GM12875 (cell line): ENCODE results near the gene MMP24.

Source experiments
- H3K4me3 ChIP-seq: one replicate; pipeline ENCODE4 v1.5.1; 2011; ENCODE audit warnings: low read depth, low read length, control low read depth
- TF ChIP-seq, protein P1 (sequence below): IDR thresholded peaks from 2 replicates; pipeline ENCODE4 v1.5.1; 2011; ENCODE audit warnings: low read depth, mild to moderate bottlenecking, control low read depth, inconsistent platforms, low read length, moderate library complexity, borderline replicate concordance; ENCODE audit not compliant: insufficient read depth

The MMP24 gene

DNA sequence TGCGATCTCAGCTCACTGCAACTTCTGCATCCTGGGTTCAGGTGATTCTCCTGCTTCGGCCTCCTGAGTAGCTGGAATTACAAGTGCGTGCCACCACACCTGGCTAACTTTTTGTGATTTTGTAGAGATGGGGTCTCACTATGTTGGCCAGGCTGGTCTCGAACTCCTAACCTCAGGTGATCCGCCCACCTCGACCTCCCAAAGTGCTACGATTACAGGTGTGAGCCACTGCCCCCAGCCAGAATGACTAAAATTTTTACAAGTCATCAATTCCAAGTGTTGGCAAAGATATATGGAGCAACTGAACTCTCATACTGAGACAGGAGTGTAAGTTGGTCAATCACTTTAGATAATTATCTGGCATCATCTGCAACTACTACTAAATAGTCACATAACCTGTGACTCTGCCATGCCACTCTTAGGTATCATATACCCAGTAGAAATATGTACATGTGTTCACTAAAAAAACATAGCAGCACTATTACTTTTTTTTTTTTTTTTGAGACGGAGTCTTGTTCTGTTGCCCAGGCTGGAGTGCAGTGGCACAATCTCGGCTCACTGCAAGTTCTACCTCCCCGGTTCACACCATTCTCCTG, 55.1 kb downstream of the MMP24 start:
- H3K4me3 ChIP-seq = no peak overlapping the region
- TF ChIP-seq, protein P1, sequence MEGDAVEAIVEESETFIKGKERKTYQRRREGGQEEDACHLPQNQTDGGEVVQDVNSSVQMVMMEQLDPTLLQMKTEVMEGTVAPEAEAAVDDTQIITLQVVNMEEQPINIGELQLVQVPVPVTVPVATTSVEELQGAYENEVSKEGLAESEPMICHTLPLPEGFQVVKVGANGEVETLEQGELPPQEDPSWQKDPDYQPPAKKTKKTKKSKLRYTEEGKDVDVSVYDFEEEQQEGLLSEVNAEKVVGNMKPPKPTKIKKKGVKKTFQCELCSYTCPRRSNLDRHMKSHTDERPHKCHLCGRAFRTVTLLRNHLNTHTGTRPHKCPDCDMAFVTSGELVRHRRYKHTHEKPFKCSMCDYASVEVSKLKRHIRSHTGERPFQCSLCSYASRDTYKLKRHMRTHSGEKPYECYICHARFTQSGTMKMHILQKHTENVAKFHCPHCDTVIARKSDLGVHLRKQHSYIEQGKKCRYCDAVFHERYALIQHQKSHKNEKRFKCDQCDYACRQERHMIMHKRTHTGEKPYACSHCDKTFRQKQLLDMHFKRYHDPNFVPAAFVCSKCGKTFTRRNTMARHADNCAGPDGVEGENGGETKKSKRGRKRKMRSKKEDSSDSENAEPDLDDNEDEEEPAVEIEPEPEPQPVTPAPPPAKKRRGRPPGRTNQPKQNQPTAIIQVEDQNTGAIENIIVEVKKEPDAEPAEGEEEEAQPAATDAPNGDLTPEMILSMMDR = no peak

DNA sequence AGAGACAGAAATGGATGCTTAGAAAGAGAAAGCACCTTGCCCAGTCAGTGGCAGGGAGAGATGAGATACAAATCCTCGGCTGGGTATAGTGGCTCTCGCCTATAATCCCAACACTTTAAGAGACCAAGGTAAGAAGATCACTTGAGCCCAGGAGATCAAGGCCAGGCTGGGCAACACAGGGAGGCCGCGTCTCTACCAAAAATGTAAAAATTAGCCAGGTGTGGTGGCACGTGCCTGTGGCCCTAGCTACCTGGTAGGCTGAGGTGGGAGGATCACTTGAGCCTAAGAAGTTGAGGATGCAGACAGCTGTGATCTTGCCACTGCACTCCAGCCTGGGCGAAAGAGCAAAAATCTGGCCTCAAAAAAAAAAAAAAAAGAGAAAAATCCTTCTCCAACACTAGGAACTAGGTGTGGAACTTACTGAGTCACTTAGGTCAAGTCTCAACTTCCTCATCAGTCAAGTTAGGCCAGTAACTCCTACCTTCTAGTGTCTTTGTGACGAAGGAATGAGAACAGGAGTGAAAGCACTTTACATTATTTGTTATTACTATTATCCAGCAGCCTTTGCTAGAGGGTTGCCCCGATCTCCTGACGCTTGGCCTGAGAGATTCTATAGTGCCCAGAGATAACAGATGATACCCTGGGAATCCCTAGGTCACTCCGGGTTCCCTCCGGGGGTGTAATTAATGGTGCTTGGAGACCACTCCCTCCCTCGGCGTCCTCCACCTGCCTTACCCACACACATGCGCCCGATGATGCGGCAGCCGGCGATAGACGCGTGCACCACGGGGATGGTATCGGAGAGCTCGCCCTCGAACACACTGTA, 57.2 kb downstream of the MMP24 start:
- TF ChIP-seq, protein P1 = no peak
- H3K4me3 ChIP-seq = peak overlapping the region; percentile 68

DNA sequence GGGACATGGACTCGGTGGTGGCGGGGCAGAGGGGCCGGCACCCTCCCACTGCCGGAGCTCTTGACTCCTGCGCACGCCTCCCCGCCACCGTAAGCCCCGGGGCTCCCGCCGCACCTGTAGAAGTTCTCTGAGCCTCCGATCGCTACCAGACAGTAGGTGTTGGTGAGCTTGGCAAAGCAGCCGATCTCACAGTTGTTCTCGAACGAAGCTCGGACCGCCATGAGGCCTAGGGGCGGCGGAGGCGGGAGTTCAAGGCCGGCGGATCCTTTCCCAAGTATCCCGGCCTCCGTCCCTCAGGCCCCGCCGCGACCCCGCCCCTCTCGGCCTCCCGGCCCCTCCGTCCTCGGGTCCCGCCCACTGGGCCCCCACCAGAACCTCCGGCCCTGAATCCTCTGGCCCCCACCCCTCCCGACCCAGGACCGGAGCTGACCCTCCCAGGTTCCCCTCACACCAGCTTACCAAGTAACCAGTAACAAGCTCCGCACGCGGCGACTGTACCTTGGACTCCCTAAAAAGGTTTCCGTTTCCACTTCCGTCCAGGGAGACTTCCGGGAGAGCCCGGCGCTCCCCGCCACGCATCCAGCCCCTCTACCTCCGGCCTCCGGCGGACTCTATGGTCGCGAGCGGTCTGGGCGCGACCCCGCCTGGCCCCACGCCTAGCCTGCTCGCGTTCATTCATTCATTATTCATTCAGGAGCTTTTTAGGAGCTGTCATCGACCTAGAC, 57.9 kb downstream of the MMP24 start, which contains the start of gene EIF6:
EIF6 (minus strand) TSS at position 506 of the 725 bp plus-strand sequence; CDS start at position 221, 285 bp downstream.
- TF ChIP-seq, protein P1 = no peak
- H3K4me3 ChIP-seq = peak within 1 kb of the TSS; percentile 68

DNA sequence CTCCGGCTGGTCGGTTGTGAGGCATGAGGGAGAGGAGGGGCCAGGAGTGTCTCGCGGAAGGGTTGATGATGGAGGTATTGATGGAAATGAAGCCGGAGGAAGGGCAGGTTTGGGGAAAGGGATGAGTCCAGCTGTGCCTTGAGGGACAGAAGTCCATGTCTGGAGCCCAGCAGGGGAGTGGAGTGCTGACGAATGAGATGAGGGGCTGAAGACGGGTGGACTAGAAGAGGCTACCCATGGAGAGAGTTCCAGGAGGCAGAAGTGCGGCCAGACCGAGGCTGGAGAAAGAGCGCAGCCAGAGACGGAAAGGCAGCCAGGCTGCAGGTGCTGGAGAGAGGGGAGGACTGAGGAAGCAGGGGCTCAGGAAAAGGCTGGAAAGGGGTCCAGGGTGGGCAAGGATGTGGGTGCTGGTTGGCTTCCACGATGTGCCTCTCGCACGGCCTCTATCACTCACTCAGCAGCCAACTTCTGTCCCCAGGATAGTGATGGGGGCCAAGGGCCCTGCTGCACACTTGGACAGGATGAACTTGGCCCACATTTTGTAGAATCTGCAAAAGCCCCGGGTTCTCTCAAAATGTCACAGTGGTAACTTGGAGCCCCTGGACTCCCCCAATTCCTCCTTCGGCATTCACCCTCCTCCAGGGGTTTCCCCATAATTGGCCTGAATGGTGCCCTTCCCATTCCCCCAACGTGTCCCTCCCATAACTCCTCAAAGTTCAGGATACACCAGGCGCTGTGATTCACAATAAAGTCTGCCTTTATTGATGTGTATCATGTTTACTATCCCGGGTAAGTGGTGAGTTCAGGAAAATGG, 58.7 kb downstream of the MMP24 start:
- H3K4me3 ChIP-seq = peak overlapping the region; percentile 68
- TF ChIP-seq, protein P1 = no peak

DNA sequence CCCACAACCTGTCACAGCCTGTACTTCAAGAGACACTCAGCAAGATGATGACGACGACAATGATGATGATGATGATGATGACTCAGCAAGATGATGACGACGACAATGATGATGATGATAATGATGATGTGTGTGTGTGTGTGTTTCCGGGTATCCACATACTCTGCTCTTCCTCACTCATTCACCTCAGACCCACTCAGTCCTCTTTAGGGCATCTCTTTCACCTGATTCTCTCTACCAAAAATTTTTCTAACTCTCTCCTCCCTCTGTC, 59.3 kb downstream of the MMP24 start:
- H3K4me3 ChIP-seq = no peak overlapping the region
- TF ChIP-seq, protein P1 = no peak

DNA sequence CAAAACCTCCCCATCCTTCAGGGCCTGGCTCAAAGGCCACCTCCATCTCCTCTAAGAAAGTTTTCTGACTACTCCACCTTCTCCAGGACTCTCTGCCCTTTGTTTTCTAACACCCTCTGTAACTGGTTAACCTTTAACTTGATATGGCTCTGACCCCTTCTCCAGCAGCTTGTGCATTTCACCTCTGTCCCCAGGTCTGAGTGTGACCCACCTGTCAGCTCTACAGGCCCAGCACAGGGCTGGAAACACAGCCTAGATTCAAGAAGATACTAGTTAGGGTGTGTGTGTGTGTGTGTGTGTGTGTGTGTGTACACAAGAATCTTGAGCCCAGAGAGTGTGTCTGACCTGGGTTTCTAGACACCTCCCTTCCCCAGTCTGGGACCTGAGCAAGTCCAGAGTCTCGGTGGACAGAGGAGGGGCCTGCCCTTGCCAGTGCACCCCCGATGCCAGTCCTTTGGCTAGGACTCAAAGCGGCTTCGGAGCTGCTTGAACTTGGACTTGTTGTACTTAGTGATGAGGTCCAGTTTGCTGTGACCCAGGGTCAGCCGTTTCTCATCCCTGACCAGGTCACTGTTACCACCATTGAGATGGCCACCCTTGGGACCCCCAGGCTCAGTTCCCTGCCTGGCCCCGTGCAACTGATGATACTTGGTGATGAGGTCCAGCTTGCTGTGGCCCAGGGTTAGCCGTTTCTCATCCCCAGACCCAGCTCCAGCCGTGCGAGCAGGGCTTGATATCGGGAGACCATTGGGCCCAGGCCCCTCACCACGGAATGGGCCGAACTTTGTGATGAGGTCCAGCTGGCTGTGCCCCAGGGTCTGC, 59.8 kb downstream of the MMP24 start:
- TF ChIP-seq, protein P1 = no peak
- no peak overlapping the region for H3K4me3 ChIP-seq
